BLaER1 treated with 17β-estradiol and CSF1 and Interleukin-3, amounts not matched to agents 10 nM and 100 nM (cell line): Measurements from ENCODE around the gene CSNK1G1.
A peak's percentile ranks its signal among the peaks of the same experiment; 100 is the strongest.

Experiments used
- H3K27ac ChIP-seq, 11 experiments: shearing (Covaris generic); formaldehyde crosslinking; 2 replicates each; pipeline ENCODE4 v1.8.1; 2022
- H3K27me3 ChIP-seq, 11 experiments: shearing (Covaris generic); formaldehyde crosslinking; 2 replicates each; pipeline ENCODE4 v1.8.1; 2022
- H3K36me3 ChIP-seq, 11 experiments: shearing (Covaris generic); formaldehyde crosslinking; 2 replicates each; pipeline ENCODE4 v1.8.1; 2022
- H3K4me1 ChIP-seq, 10 experiments: shearing (Covaris generic); formaldehyde crosslinking; 2 replicates each; pipeline ENCODE4 v1.8.1; 2022
- H3K4me2 ChIP-seq, 11 experiments: shearing (Covaris generic); formaldehyde crosslinking; 2 replicates each; pipeline ENCODE4 v1.8.1; 2022
- H3K4me3 ChIP-seq, 10 experiments: shearing (Covaris generic); formaldehyde crosslinking; 2 replicates each; pipeline ENCODE4 v1.8.1; 2022
- H3K9ac ChIP-seq, 11 experiments: shearing (Covaris generic); formaldehyde crosslinking; 2 replicates each; pipeline ENCODE4 v1.8.1; 2022
- H3K9me3 ChIP-seq, 11 experiments: shearing (Covaris generic); formaldehyde crosslinking; replicated peaks in 1 of 11; 2 replicates each; pipeline ENCODE4 v1.8.1; 2022
- H4K20me1 ChIP-seq, 11 experiments: shearing (Covaris generic); formaldehyde crosslinking; 2 replicates each; pipeline ENCODE4 v1.8.1; 2022
- Cebpa-rat ChIP-seq, 11 experiments: shearing (Covaris generic); IDR thresholded peaks; 2 replicates each; pipeline ENCODE4 v1.8.1; 2022

Gene CSNK1G1

GRCh38 chr15:64163659-64164362 lies 192.2 kb downstream of the CSNK1G1 start:
- H4K20me1 ChIP-seq = peaks cover 26 to 35% (median 32%) of the 10 kb centered on the region in 11 experiments; a peak in 21 of 22 replicates
- no peaks in the 10 kb centered on the region for H3K9me3 ChIP-seq
- H3K4me2 ChIP-seq = peak overlapping the region; percentile 61 to 90 (median 84)
- peak overlapping the region; percentile 44 to 88 (median 76) for H3K4me3 ChIP-seq
- peak overlapping the region; percentile 72 to 95 (median 88) for H3K27ac ChIP-seq
- no peaks in the 10 kb centered on the region for H3K27me3 ChIP-seq
- peaks cover 44 to 54% (median 47%) of the 10 kb centered on the region in 10 experiments for H3K4me1 ChIP-seq
- H3K9ac ChIP-seq = peak overlapping the region; percentile 72 to 96 (median 83)
- TF ChIP-seq Cebpa-rat (IDR thresholded peaks at IDR 0.05) = no peak
- peaks cover 26 to 39% (median 32%) of the 10 kb centered on the region in 11 experiments for H3K36me3 ChIP-seq

GRCh38 chr15:64162869-64163658 lies 192.9 kb downstream of the CSNK1G1 start, which contains the start of gene PPIB:
Gene PPIB, minus strand, starts transcription at chr15:64163022. Its CDS starts 36 bp downstream, at chr15:64162986.
- TF ChIP-seq Cebpa-rat (IDR thresholded peaks at IDR 0.05) = peak in 8 of 11 experiments; percentile 17 to 63 (median 52); a peak in 7 of 22 replicates
- H3K9me3 ChIP-seq = no peaks in the 10 kb centered on the region
- peak within 1 kb of the TSS; percentile 73 to 96 (median 90) for H3K27ac ChIP-seq
- H3K9ac ChIP-seq = peak within 1 kb of the TSS; percentile 87 to 97 (median 93)
- peaks cover 33 to 42% (median 39%) of the 10 kb centered on the region in 11 experiments for H3K36me3 ChIP-seq
- peak within 1 kb of the TSS; percentile 58 to 92 (median 80) for H3K4me3 ChIP-seq
- peaks cover 33 to 43% (median 39%) of the 10 kb centered on the region in 11 experiments; a peak in 21 of 22 replicates for H4K20me1 ChIP-seq
- H3K27me3 ChIP-seq = no peaks in the 10 kb centered on the region
- H3K4me2 ChIP-seq = peak within 1 kb of the TSS; percentile 89 to 99 (median 98)
- H3K4me1 ChIP-seq = peaks cover 52 to 62% (median 55%) of the 10 kb centered on the region in 10 experiments

- H3K27ac ChIP-seq = peak overlapping the region; percentile 73 to 96 (median 90)
Measured at GRCh38 chr15:64162478-64162868, 193.5 kb downstream of the CSNK1G1 start.

GRCh38 chr15:64161688-64162477 lies 194.1 kb downstream of the CSNK1G1 start:
- no peak for TF ChIP-seq Cebpa-rat (IDR thresholded peaks at IDR 0.05)

More at GRCh38 chr15:64162478-64162868, 193.5 kb downstream of the CSNK1G1 start:
- H3K9ac ChIP-seq = peak overlapping the region; percentile 87 to 97 (median 93)
- H3K4me3 ChIP-seq = peak overlapping the region; percentile 58 to 92 (median 80)
- peak overlapping the region; percentile 89 to 99 (median 98) for H3K4me2 ChIP-seq
- H3K36me3 ChIP-seq = peaks cover 39 to 46% (median 45%) of the 10 kb centered on the region in 11 experiments
- no peaks in the 10 kb centered on the region for H3K9me3 ChIP-seq
- no peak for TF ChIP-seq Cebpa-rat (IDR thresholded peaks at IDR 0.05)
- no peaks in the 10 kb centered on the region for H3K27me3 ChIP-seq
- peaks cover 39 to 49% (median 45%) of the 10 kb centered on the region in 11 experiments; a peak in 21 of 22 replicates for H4K20me1 ChIP-seq
- peaks cover 56 to 66% (median 60%) of the 10 kb centered on the region in 10 experiments for H3K4me1 ChIP-seq

GRCh38 chr15:64158363-64159134 lies 197.4 kb downstream of the CSNK1G1 start:
- peak overlapping the region; percentile 36 to 96 (median 54); a peak in 19 of 22 replicates for H3K9ac ChIP-seq
- H4K20me1 ChIP-seq = peaks cover 68 to 88% (median 83%) of the 10 kb centered on the region in 11 experiments; a peak in 21 of 22 replicates
- H3K27me3 ChIP-seq = no peaks in the 10 kb centered on the region
- peaks cover 43 to 80% (median 62%) of the 10 kb centered on the region in 10 experiments for H3K4me1 ChIP-seq
- peak overlapping the region in 3 of 10 experiments; percentile 78 to 92 (median 83); a peak in 4 of 20 replicates for H3K4me3 ChIP-seq
- H3K36me3 ChIP-seq = peaks cover 75 to 83% (median 80%) of the 10 kb centered on the region in 11 experiments
- H3K4me2 ChIP-seq = peak overlapping the region; percentile 89 to 99 (median 98)
- no peak for TF ChIP-seq Cebpa-rat (IDR thresholded peaks at IDR 0.05)
- no peaks in the 10 kb centered on the region for H3K9me3 ChIP-seq
- H3K27ac ChIP-seq = peak overlapping the region in 6 of 11 experiments; percentile 4 to 43 (median 30); a peak in 8 of 22 replicates

More at GRCh38 chr15:64161688-64162477, 194.1 kb downstream of the CSNK1G1 start:
- H3K27me3 ChIP-seq = no peaks in the 10 kb centered on the region
- peaks cover 45 to 51% (median 51%) of the 10 kb centered on the region in 11 experiments for H3K36me3 ChIP-seq
- peaks cover 45 to 54% (median 51%) of the 10 kb centered on the region in 11 experiments; a peak in 21 of 22 replicates for H4K20me1 ChIP-seq
- H3K9ac ChIP-seq = peak overlapping the region; percentile 87 to 97 (median 93)
- H3K4me3 ChIP-seq = peak overlapping the region; percentile 58 to 92 (median 80)
- H3K27ac ChIP-seq = peak overlapping the region; percentile 73 to 96 (median 90); a peak in 21 of 22 replicates
- H3K9me3 ChIP-seq = no peaks in the 10 kb centered on the region
- peak overlapping the region; percentile 89 to 99 (median 98) for H3K4me2 ChIP-seq
- H3K4me1 ChIP-seq = peaks cover 58 to 67% (median 64%) of the 10 kb centered on the region in 10 experiments

GRCh38 chr15:64157599-64158125 lies 198.3 kb downstream of the CSNK1G1 start:
- Histone ChIP-seq H3K27me3 (peaks cover 0 to 5% (median 0%) of the 10 kb centered on the region in 11 experiments; a peak in 4 of 22 replicates), H3K9me3 (no peaks in the 10 kb centered on the region), H3K36me3 (peaks cover 75 to 83% (median 80%) of the 10 kb centered on the region in 11 experiments), H3K9ac (peak overlapping the region in 8 of 11 experiments; percentile 15 to 92 (median 49); a peak in 9 of 22 replicates), H4K20me1 (peaks cover 75 to 93% (median 84%) of the 10 kb centered on the region in 11 experiments; a peak in 21 of 22 replicates), H3K4me2 (peak overlapping the region in 10 of 11 experiments; percentile 91 to 99 (median 98); a peak in 14 of 22 replicates), H3K4me3 (peak overlapping the region in 1 of 10 experiments; percentile 83; a peak in 1 of 20 replicates), H3K4me1 (peaks cover 50 to 84% (median 67%) of the 10 kb centered on the region in 10 experiments), H3K27ac (no peak overlapping the region)
- TF ChIP-seq Cebpa-rat (IDR thresholded peaks at IDR 0.05) = no peak
